ENCODE measurements around the gene ARIH2.
A peak's percentile ranks its signal among the peaks of the same experiment; 100 is the strongest.

The ARIH2 gene

DNA sequence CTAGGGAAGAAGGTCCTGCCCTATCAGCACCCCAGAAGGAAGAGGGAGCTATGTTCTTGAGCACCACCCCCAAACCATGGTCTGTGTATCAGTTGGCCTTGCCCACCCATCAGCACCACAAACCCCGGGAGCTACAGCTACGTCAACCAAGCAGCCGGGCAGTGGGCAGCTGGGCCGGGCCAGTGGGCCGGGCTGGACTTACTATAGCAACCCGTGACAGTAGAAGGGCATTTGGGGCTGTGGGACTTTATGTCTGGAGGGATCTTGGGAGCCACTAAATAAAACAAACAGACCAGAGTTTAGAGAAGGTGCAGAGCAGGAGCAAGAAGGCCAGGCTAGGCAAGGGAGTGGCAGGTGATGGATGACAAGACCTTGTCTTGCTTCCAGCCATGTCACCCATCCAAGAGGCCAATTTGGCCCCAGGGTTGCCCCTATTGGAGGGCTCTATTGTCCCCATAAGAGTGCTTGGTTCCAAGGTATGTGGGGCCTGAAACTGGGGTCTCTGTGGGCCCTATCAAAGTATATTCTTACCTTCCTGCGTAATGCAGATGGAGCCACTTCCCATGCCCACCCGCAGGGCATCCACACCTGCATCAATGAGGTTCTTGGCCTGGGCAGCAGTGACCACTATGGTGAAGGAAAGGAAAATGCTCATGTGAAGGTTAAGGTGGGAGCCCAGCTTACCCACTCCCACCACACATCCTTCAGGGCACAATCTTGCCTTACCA lies 107.3 kb downstream of the ARIH2 start:
- H3K4ac ChIP-seq (ENCODE audit: low read depth in 1 of 2, low read length in 2 of 2): no peak overlapping the region
- WGBS: 97% methylated on average over 8 of the region's 8 CpGs
- no peaks in the 10 kb centered on the region for H3K27me3 ChIP-seq (ENCODE audit: control insufficient read depth in 1 of 2, insufficient read depth in 1 of 2, low read length in 2 of 2)
- no peak overlapping the region for H3K14ac ChIP-seq (ENCODE audit: low read length in 2 of 2)
- H3K4me1 ChIP-seq (ENCODE audit: control insufficient read depth, insufficient read depth, low read depth, low read length): peaks cover 17% of the 10 kb centered on the region
- no peak overlapping the region for H3K4me3 ChIP-seq (ENCODE audit: insufficient read depth in 1 of 2, low read depth in 1 of 2, low read length in 2 of 2)
- peak overlapping the region; percentile 56 for H4K8ac ChIP-seq (ENCODE audit: low read length)
- H3K27ac ChIP-seq (ENCODE audit: low read length, poor library complexity, severe bottlenecking): no peak overlapping the region
- H2BK5ac ChIP-seq (ENCODE audit: low read depth, low read length, poor library complexity, severe bottlenecking): no peak overlapping the region
- H3K18ac ChIP-seq (ENCODE audit: low read depth in 1 of 2, low read length in 2 of 2): no peak overlapping the region
- H3K79me1 ChIP-seq (replicated peaks; ENCODE audit: low read length, poor library complexity, severe bottlenecking): peaks cover 30% of the 10 kb centered on the region
- no peak overlapping the region for H2AFZ ChIP-seq (ENCODE audit: low read depth, low read length)
- H2BK120ac ChIP-seq (ENCODE audit: low read depth, low read length): no peak overlapping the region
- no peak overlapping the region for H2AK5ac ChIP-seq (ENCODE audit: low read length, severe bottlenecking)
- no peak overlapping the region for H3K23ac ChIP-seq (ENCODE audit: low read length in 2 of 2)
- H4K91ac ChIP-seq (ENCODE audit: low read length): no peak overlapping the region
- H3K9ac ChIP-seq (ENCODE audit: low read length): peak overlapping the region; percentile 3
- H2BK12ac ChIP-seq (ENCODE audit: low read length in 2 of 2): no peak overlapping the region
- no peak overlapping the region for H3K4me2 ChIP-seq (ENCODE audit: low read length, poor library complexity, severe bottlenecking)
- H3K36me3 ChIP-seq (ENCODE audit: control insufficient read depth in 1 of 2, insufficient read depth in 2 of 2, low read depth in 1 of 2, low read length in 2 of 2): peaks cover 69 to 75% of the 10 kb centered on the region in 2 experiments
- no peak for DNase-seq
- H3K9me3 ChIP-seq (ENCODE audit: control insufficient read depth, low read length): no peaks in the 10 kb centered on the region
- H2BK15ac ChIP-seq (ENCODE audit: low read depth, poor library complexity, severe bottlenecking): no peak overlapping the region

DNA sequence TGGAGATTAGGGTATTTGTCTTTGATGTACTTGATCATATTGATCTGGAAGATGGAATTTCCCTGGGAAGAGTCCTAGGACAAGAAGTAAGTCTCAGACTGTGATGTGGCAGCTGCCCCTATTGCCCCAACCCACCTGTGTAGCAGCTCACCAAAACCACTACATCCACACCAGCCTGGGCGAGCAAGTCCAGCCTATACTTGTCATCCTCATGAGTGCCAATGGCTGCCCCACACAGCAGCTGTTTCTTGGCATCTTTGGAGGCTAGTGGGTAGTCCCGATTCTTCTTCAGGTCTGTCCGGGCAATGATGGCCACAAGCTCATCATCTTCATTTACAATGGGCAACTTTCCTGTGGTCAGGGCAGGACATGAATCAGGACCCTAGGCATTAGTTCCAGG lies 107.9 kb downstream of the ARIH2 start:
- Histone ChIP-seq H2AFZ (ENCODE audit: low read depth, low read length) (no peak overlapping the region), H3K4me3 (ENCODE audit: insufficient read depth in 1 of 2, low read depth in 1 of 2, low read length in 2 of 2) (no peak overlapping the region), H3K27ac (ENCODE audit: low read length, poor library complexity, severe bottlenecking) (no peak overlapping the region), H3K27me3 (ENCODE audit: control insufficient read depth in 1 of 2, insufficient read depth in 1 of 2, low read length in 2 of 2) (no peaks in the 10 kb centered on the region), H3K9me3 (ENCODE audit: control insufficient read depth, low read length) (no peaks in the 10 kb centered on the region), H3K23ac (ENCODE audit: low read length in 2 of 2) (no peak overlapping the region), H2BK120ac (ENCODE audit: low read depth, low read length) (no peak overlapping the region), H2AK5ac (ENCODE audit: low read length, severe bottlenecking) (no peak overlapping the region), H3K4ac (ENCODE audit: low read depth in 1 of 2, low read length in 2 of 2) (no peak overlapping the region), H3K4me1 (ENCODE audit: control insufficient read depth, insufficient read depth, low read depth, low read length) (peaks cover 17% of the 10 kb centered on the region), H3K36me3 (ENCODE audit: control insufficient read depth in 1 of 2, insufficient read depth in 2 of 2, low read depth in 1 of 2, low read length in 2 of 2) (peaks cover 74 to 77% of the 10 kb centered on the region in 2 experiments), H3K79me1 (replicated peaks; ENCODE audit: low read length, poor library complexity, severe bottlenecking) (peaks cover 30% of the 10 kb centered on the region), H3K4me2 (ENCODE audit: low read length, poor library complexity, severe bottlenecking) (no peak overlapping the region), H2BK5ac (ENCODE audit: low read depth, low read length, poor library complexity, severe bottlenecking) (no peak overlapping the region), H2BK15ac (ENCODE audit: low read depth, poor library complexity, severe bottlenecking) (no peak overlapping the region), H3K9ac (ENCODE audit: low read length) (peak overlapping the region; percentile 3), H4K91ac (ENCODE audit: low read length) (no peak overlapping the region), H3K18ac (ENCODE audit: low read depth in 1 of 2, low read length in 2 of 2) (no peak overlapping the region), H3K14ac (ENCODE audit: low read length in 2 of 2) (no peak overlapping the region), H2BK12ac (ENCODE audit: low read length in 2 of 2) (no peak overlapping the region), H4K8ac (ENCODE audit: low read length) (no peak overlapping the region)
- 100% methylated on average over 3 of the region's 3 CpGs for WGBS
- no peak for DNase-seq

DNA sequence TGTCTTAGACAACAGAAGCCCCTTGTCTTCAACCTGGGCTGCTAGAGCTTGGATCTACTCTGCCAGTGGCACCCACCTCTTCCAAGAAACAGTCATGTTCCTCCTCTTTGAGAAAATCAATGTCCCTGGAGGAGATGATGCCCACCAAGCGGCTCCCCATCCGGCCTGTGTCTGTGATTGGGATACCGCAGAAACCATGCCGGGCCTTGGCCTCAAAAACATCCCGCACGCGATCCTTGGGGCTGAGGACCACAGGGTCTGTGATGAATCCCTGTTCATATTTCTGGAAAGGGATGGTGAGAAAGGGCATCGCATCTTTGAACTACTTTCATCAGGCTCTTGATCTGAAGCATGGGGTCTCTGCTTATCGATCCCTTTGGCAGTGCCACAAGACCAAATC lies 109.0 kb downstream of the ARIH2 start:
- DNase-seq: no peak
- H2BK5ac ChIP-seq (ENCODE audit: low read depth, low read length, poor library complexity, severe bottlenecking): no peak overlapping the region
- no peak overlapping the region for H2BK12ac ChIP-seq (ENCODE audit: low read length in 2 of 2)
- peaks cover 85 to 88% of the 10 kb centered on the region in 2 experiments for H3K36me3 ChIP-seq (ENCODE audit: control insufficient read depth in 1 of 2, insufficient read depth in 2 of 2, low read depth in 1 of 2, low read length in 2 of 2)
- no peak overlapping the region for H2BK15ac ChIP-seq (ENCODE audit: low read depth, poor library complexity, severe bottlenecking)
- H4K91ac ChIP-seq (ENCODE audit: low read length): no peak overlapping the region
- no peak overlapping the region for H2AFZ ChIP-seq (ENCODE audit: low read depth, low read length)
- H3K18ac ChIP-seq (ENCODE audit: low read depth in 1 of 2, low read length in 2 of 2): no peak overlapping the region
- H3K27ac ChIP-seq (ENCODE audit: low read length, poor library complexity, severe bottlenecking): no peak overlapping the region
- no peak overlapping the region for H2BK120ac ChIP-seq (ENCODE audit: low read depth, low read length)
- peaks cover 16% of the 10 kb centered on the region for H3K4me1 ChIP-seq (ENCODE audit: control insufficient read depth, insufficient read depth, low read depth, low read length)
- no peaks in the 10 kb centered on the region for H3K9me3 ChIP-seq (ENCODE audit: control insufficient read depth, low read length)
- WGBS: 99% methylated on average over 9 of the region's 9 CpGs
- H4K8ac ChIP-seq (ENCODE audit: low read length): peak overlapping the region; percentile 28
- H3K9ac ChIP-seq (ENCODE audit: low read length): peak overlapping the region; percentile 95
- no peak overlapping the region for H2AK5ac ChIP-seq (ENCODE audit: low read length, severe bottlenecking)
- H3K4me2 ChIP-seq (ENCODE audit: low read length, poor library complexity, severe bottlenecking): no peak overlapping the region
- no peak overlapping the region for H3K23ac ChIP-seq (ENCODE audit: low read length in 2 of 2)
- H3K79me1 ChIP-seq (replicated peaks; ENCODE audit: low read length, poor library complexity, severe bottlenecking): peaks cover 37% of the 10 kb centered on the region
- H3K14ac ChIP-seq (ENCODE audit: low read length in 2 of 2): no peak overlapping the region
- no peak overlapping the region for H3K4ac ChIP-seq (ENCODE audit: low read depth in 1 of 2, low read length in 2 of 2)
- H3K27me3 ChIP-seq (ENCODE audit: control insufficient read depth in 1 of 2, insufficient read depth in 1 of 2, low read length in 2 of 2): no peaks in the 10 kb centered on the region
- peak overlapping the region in 1 of 2 experiments; percentile 92 for H3K4me3 ChIP-seq (ENCODE audit: insufficient read depth in 1 of 2, low read depth in 1 of 2, low read length in 2 of 2)

DNA sequence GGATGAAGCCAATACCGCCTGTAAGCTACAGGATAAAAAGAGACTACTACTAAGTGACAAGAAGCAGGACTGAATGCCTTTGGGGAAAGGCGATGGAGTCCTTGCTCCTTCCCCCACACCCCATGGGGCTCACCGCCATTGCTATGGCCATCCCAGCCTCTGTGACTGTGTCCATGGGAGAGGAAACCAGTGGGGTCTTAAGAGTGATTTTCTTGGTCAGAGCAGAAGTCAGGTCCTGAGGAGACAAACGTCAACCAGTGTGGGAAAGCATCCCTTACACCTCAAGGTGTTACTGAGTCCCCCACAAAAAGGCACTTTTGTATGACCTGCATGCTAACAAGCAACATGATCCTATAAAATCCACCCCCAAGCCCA lies 109.6 kb downstream of the ARIH2 start:
- no peaks in the 10 kb centered on the region for H3K9me3 ChIP-seq (ENCODE audit: control insufficient read depth, low read length)
- H3K4ac ChIP-seq (ENCODE audit: low read depth in 1 of 2, low read length in 2 of 2): peak overlapping the region in 1 of 2 experiments; percentile 88
- no peak overlapping the region for H2AFZ ChIP-seq (ENCODE audit: low read depth, low read length)
- H4K8ac ChIP-seq (ENCODE audit: low read length): no peak overlapping the region
- no peak for DNase-seq
- no peak overlapping the region for H3K27ac ChIP-seq (ENCODE audit: low read length, poor library complexity, severe bottlenecking)
- H2AK5ac ChIP-seq (ENCODE audit: low read length, severe bottlenecking): no peak overlapping the region
- no peak overlapping the region for H2BK12ac ChIP-seq (ENCODE audit: low read length in 2 of 2)
- H3K4me2 ChIP-seq (ENCODE audit: low read length, poor library complexity, severe bottlenecking): peak overlapping the region; percentile 51
- H3K79me1 ChIP-seq (replicated peaks; ENCODE audit: low read length, poor library complexity, severe bottlenecking): peaks cover 37% of the 10 kb centered on the region
- peak overlapping the region in 1 of 2 experiments; percentile 82 for H3K14ac ChIP-seq (ENCODE audit: low read length in 2 of 2)
- H3K23ac ChIP-seq (ENCODE audit: low read length in 2 of 2): no peak overlapping the region
- H2BK120ac ChIP-seq (ENCODE audit: low read depth, low read length): no peak overlapping the region
- whole genome bisulfite sequencing: 100% methylated on average over 4 of the region's 4 CpGs
- no peak overlapping the region for H4K91ac ChIP-seq (ENCODE audit: low read length)
- peak overlapping the region in 1 of 2 experiments; percentile 92 for H3K4me3 ChIP-seq (ENCODE audit: insufficient read depth in 1 of 2, low read depth in 1 of 2, low read length in 2 of 2)
- H3K9ac ChIP-seq (ENCODE audit: low read length): peak overlapping the region; percentile 95
- no peak overlapping the region for H2BK15ac ChIP-seq (ENCODE audit: low read depth, poor library complexity, severe bottlenecking)
- H3K18ac ChIP-seq (ENCODE audit: low read depth in 1 of 2, low read length in 2 of 2): no peak overlapping the region
- H3K27me3 ChIP-seq (ENCODE audit: control insufficient read depth in 1 of 2, insufficient read depth in 1 of 2, low read length in 2 of 2): no peaks in the 10 kb centered on the region
- peaks cover 86 to 88% of the 10 kb centered on the region in 2 experiments for H3K36me3 ChIP-seq (ENCODE audit: control insufficient read depth in 1 of 2, insufficient read depth in 2 of 2, low read depth in 1 of 2, low read length in 2 of 2)
- H3K4me1 ChIP-seq (ENCODE audit: control insufficient read depth, insufficient read depth, low read depth, low read length): peaks cover 14% of the 10 kb centered on the region
- H2BK5ac ChIP-seq (ENCODE audit: low read depth, low read length, poor library complexity, severe bottlenecking): no peak overlapping the region

All from mesenchymal stem cell (in vitro differentiated cells and primary cell).